ENCODE data around the gene BPTF.

GRCh38 chr17:68029512-68030215 is 204.4 kb downstream of the BPTF start:
- no peak for TF ChIP-seq EZH2phosphoT487 (IDR thresholded peaks at IDR 0.05; ENCODE audit: insufficient read depth, low read depth)
- TF ChIP-seq EZH2 (IDR thresholded peaks at IDR 0.05; ENCODE audit: insufficient read depth, poor library complexity, severe bottlenecking): no peak

Data from GM23248 (cell line).